Suppressor macrophage (primary cell): ENCODE measurements around the gene IL11RA.
A peak's percentile ranks its signal among the peaks of the same experiment; 100 is the strongest.

Source experiments
- DNase-seq, 4 experiments: peaks; one replicate each; pipeline ENCODE4 v3.0.0-alpha.2; 2020 to 2022

Gene IL11RA

GRCh38 chr9:34687276-34688030 lies 35.5 kb downstream of the IL11RA start:
- peak; percentile 47 to 68 (median 58) for DNase-seq

GRCh38 chr9:34688329-34689115 lies 36.5 kb downstream of the IL11RA start:
- DNase-seq, result no peak

GRCh38 chr9:34689116-34689470 lies 37.1 kb downstream of the IL11RA start:
- DNase-seq, result no peak

- DNase-seq, result no peak
Observed at GRCh38 chr9:34689512-34689911, 37.5 kb downstream of the IL11RA start.

GRCh38 chr9:34690983-34691935 lies 39.3 kb downstream of the IL11RA start, which contains the start of gene CCL19:
CCL19 (minus strand) TSS chr9:34691276; CDS start chr9:34691139, 137 bp downstream.
- peak; percentile 23 to 60 (median 47) for DNase-seq

GRCh38 chr9:34691936-34692315 lies 39.9 kb downstream of the IL11RA start:
- DNase-seq, result peak in 2 of 4 experiments; percentile 18 to 22

GRCh38 chr9:34693560-34693959 lies 41.6 kb downstream of the IL11RA start:
- DNase-seq, result no peak

- DNase-seq, result no peak
Observed at GRCh38 chr9:34694811-34695210, 42.8 kb downstream of the IL11RA start.

- DNase-seq, result peak; percentile 73 to 86 (median 82)
Observed at GRCh38 chr9:34701023-34701768, 49.2 kb downstream of the IL11RA start.

GRCh38 chr9:34701769-34702736 lies 50.1 kb downstream of the IL11RA start:
- DNase-seq, result peak; percentile 81 to 92 (median 86)

- no peak for DNase-seq
Observed at GRCh38 chr9:34707130-34707529, 55.1 kb downstream of the IL11RA start.

GRCh38 chr9:34709196-34709978 lies 57.4 kb downstream of the IL11RA start:
- no peak for DNase-seq

GRCh38 chr9:34710023-34710422 lies 58.0 kb downstream of the IL11RA start, which contains the start of gene CCL21:
CCL21 (minus strand) TSS chr9:34710136; CDS start chr9:34710066, 70 bp downstream.
- peak; percentile 42 to 68 (median 59) for DNase-seq
